TTC549 (cell line): ENCODE data around the gene SZRD1.
"Not testable (repeated sequence)": the region's sequence is repeated elsewhere in the genome, so short reads cannot be mapped to it uniquely, and the experiment has no call there.

Experiments used
- FAIRE-seq: peaks from 2 replicates; lab custom pipeline; 2012; peaks lifted over from hg19 to GRCh38; lab: Jason Lieb, UNC

The SZRD1 gene

GRCh38 chr1:16366722-16367257 is at the start of gene SZRD1:
Gene SZRD1, plus strand, starts transcription at chr1:16367242. Its CDS starts 16 bp downstream, at chr1:16367258.
- peak; percentile 93 for FAIRE-seq

- no peak for FAIRE-seq
Measured at GRCh38 chr1:16318555-16318954, 48.5 kb upstream of the SZRD1 start.

GRCh38 chr1:16321176-16321867 is 45.7 kb upstream of the SZRD1 start:
- FAIRE-seq: no peak

GRCh38 chr1:16324456-16324890 is 42.6 kb upstream of the SZRD1 start:
- FAIRE-seq: no peak

GRCh38 chr1:16326833-16327404 is 40.1 kb upstream of the SZRD1 start:
- FAIRE-seq: no peak

GRCh38 chr1:16334655-16335340 is 32.2 kb upstream of the SZRD1 start:
- FAIRE-seq: no peak

GRCh38 chr1:16338961-16339360 is 28.1 kb upstream of the SZRD1 start:
- no peak for FAIRE-seq

GRCh38 chr1:16340673-16341072 is 26.4 kb upstream of the SZRD1 start:
- no peak for FAIRE-seq

- FAIRE-seq: no peak
Measured at GRCh38 chr1:16342331-16343062, 24.5 kb upstream of the SZRD1 start.

- FAIRE-seq: not testable (repeated sequence)
Measured at GRCh38 chr1:16343276-16343675, 23.8 kb upstream of the SZRD1 start.

- FAIRE-seq: no peak
Measured at GRCh38 chr1:16348414-16349182, 18.4 kb upstream of the SZRD1 start.

- FAIRE-seq: no peak
Measured at GRCh38 chr1:16349847-16350406, 17.1 kb upstream of the SZRD1 start.

- FAIRE-seq: no peak
Measured at GRCh38 chr1:16351456-16351993, 15.5 kb upstream of the SZRD1 start.

GRCh38 chr1:16351994-16352841 is 14.8 kb upstream of the SZRD1 start, which contains the start of gene FBXO42:
Gene FBXO42, minus strand, starts transcription at chr1:16352480. Its CDS starts 37,062 bp downstream, at chr1:16315418.
- FAIRE-seq: no peak

GRCh38 chr1:16352842-16353535 is 14.1 kb upstream of the SZRD1 start:
- no peak for FAIRE-seq

GRCh38 chr1:16354619-16355018 is 12.4 kb upstream of the SZRD1 start:
- FAIRE-seq: no peak

GRCh38 chr1:16356867-16357266 is 10.2 kb upstream of the SZRD1 start:
- FAIRE-seq: no peak

GRCh38 chr1:16365146-16365498 is 1.9 kb upstream of the SZRD1 start:
- not testable (repeated sequence) for FAIRE-seq

GRCh38 chr1:16367258-16367967 is 371 bp downstream of the SZRD1 start:
- no peak for FAIRE-seq
